ENCODE measurements around the gene DGCR8.

DGCR8 gene

GRCh38 chr22:20096574-20097420, 16.8 kb downstream of the DGCR8 start:
- H3K4me1 ChIP-seq (ENCODE audit: control insufficient read depth, low read length) = no peaks in the 10 kb centered on the region
- peaks cover 28% of the 10 kb centered on the region for H3K79me2 ChIP-seq (ENCODE audit: control insufficient read depth, low read length)
- H3K9me2 ChIP-seq (replicated peaks; ENCODE audit: control insufficient read depth, low read length) = no peaks in the 10 kb centered on the region
- no peaks in the 10 kb centered on the region for H3K27me3 ChIP-seq (ENCODE audit: control insufficient read depth, low read length)
- no peak overlapping the region for H3K4me3 ChIP-seq (ENCODE audit: low read length)
- no peak overlapping the region for H3K4me2 ChIP-seq (ENCODE audit: low read length)
- no peak overlapping the region for H3K27ac ChIP-seq (ENCODE audit: low read depth, low read length)
- TF ChIP-seq CTCF (IDR thresholded peaks at IDR 0.05; ENCODE audit: low read depth, low read length, poor library complexity, severe bottlenecking) = no peak
- TF ChIP-seq EZH2phosphoT487 (IDR thresholded peaks at IDR 0.05; ENCODE audit: borderline replicate concordance, low read length) = no peak
- H3K36me3 ChIP-seq (ENCODE audit: control insufficient read depth, low read length) = peaks cover 93% of the 10 kb centered on the region
- H4K20me1 ChIP-seq (ENCODE audit: control insufficient read depth, insufficient read depth, low read depth, low read length) = no peaks in the 10 kb centered on the region
- H3K9me3 ChIP-seq (ENCODE audit: control insufficient read depth, insufficient read depth, low read length) = no peaks in the 10 kb centered on the region
- no peaks in the 10 kb centered on the region for H3F3A ChIP-seq (ENCODE audit: control insufficient read depth, insufficient read depth)

- no peak overlapping the region for H3K4me2 ChIP-seq (ENCODE audit: low read length)
- no peaks in the 10 kb centered on the region for H3K9me2 ChIP-seq (replicated peaks; ENCODE audit: control insufficient read depth, low read length)
- peaks cover 83% of the 10 kb centered on the region for H3K36me3 ChIP-seq (ENCODE audit: control insufficient read depth, low read length)
- no peaks in the 10 kb centered on the region for H3K9me3 ChIP-seq (ENCODE audit: control insufficient read depth, insufficient read depth, low read length)
- no peaks in the 10 kb centered on the region for H3K4me1 ChIP-seq (ENCODE audit: control insufficient read depth, low read length)
- no peaks in the 10 kb centered on the region for H4K20me1 ChIP-seq (ENCODE audit: control insufficient read depth, insufficient read depth, low read depth, low read length)
- TF ChIP-seq CTCF (IDR thresholded peaks at IDR 0.05; ENCODE audit: low read depth, low read length, poor library complexity, severe bottlenecking) (no peak), EZH2phosphoT487 (IDR thresholded peaks at IDR 0.05; ENCODE audit: borderline replicate concordance, low read length) (no peak)
- no peak overlapping the region for H3K27ac ChIP-seq (ENCODE audit: low read depth, low read length)
- peaks cover 35% of the 10 kb centered on the region for H3K79me2 ChIP-seq (ENCODE audit: control insufficient read depth, low read length)
- H3K27me3 ChIP-seq (ENCODE audit: control insufficient read depth, low read length) = no peaks in the 10 kb centered on the region
- no peaks in the 10 kb centered on the region for H3F3A ChIP-seq (ENCODE audit: control insufficient read depth, insufficient read depth)
- no peak overlapping the region for H3K4me3 ChIP-seq (ENCODE audit: low read length)
Measured at GRCh38 chr22:20099099-20099711, 19.2 kb downstream of the DGCR8 start.

GRCh38 chr22:20101638-20102037, 21.6 kb downstream of the DGCR8 start:
- Histone ChIP-seq H3K9me3 (ENCODE audit: control insufficient read depth, insufficient read depth, low read length) (no peaks in the 10 kb centered on the region), H3K9me2 (replicated peaks; ENCODE audit: control insufficient read depth, low read length) (no peaks in the 10 kb centered on the region), H3K4me1 (ENCODE audit: control insufficient read depth, low read length) (no peaks in the 10 kb centered on the region), H3K79me2 (ENCODE audit: control insufficient read depth, low read length) (peaks cover 40% of the 10 kb centered on the region), H3F3A (ENCODE audit: control insufficient read depth, insufficient read depth) (no peaks in the 10 kb centered on the region), H3K4me3 (ENCODE audit: low read length) (no peak overlapping the region), H4K20me1 (ENCODE audit: control insufficient read depth, insufficient read depth, low read depth, low read length) (no peaks in the 10 kb centered on the region), H3K27ac (ENCODE audit: low read depth, low read length) (no peak overlapping the region), H3K36me3 (ENCODE audit: control insufficient read depth, low read length) (peaks cover 83% of the 10 kb centered on the region), H3K4me2 (ENCODE audit: low read length) (no peak overlapping the region), H3K27me3 (ENCODE audit: control insufficient read depth, low read length) (no peaks in the 10 kb centered on the region)
- TF ChIP-seq EZH2phosphoT487 (IDR thresholded peaks at IDR 0.05; ENCODE audit: borderline replicate concordance, low read length) (no peak), CTCF (IDR thresholded peaks at IDR 0.05; ENCODE audit: low read depth, low read length, poor library complexity, severe bottlenecking) (no peak)

Measured in DOHH2 (cell line).